Activated naive CD4-positive, alpha-beta T cell treated with anti-CD3 and anti-CD28 coated beads, Interleukin-2, amount 50 U/mL, for 24 hours (primary cell): ENCODE results near the gene SLC25A6.
"Not testable (repeated sequence)": the region's sequence is repeated elsewhere in the genome, so short reads cannot be mapped to it uniquely, and the experiment has no call there.

Experiments
- H3K27ac Mint-ChIP-seq: one replicate; pipeline ENCODE4 v1.8.0; 2021; ENCODE audit warnings: mild to moderate bottlenecking, mixed read lengths
- H3K27me3 Mint-ChIP-seq: one replicate; pipeline ENCODE4 v1.8.0; 2021; ENCODE audit warnings: mixed read lengths
- H3K36me3 Mint-ChIP-seq: one replicate; pipeline ENCODE4 v1.8.0; 2021; ENCODE audit warnings: mixed read lengths
- H3K4me1 Mint-ChIP-seq: one replicate; pipeline ENCODE4 v1.8.0; 2021; ENCODE audit warnings: mixed read lengths
- H3K4me3 Mint-ChIP-seq: one replicate; pipeline ENCODE4 v1.8.0; 2021; ENCODE audit warnings: mild to moderate bottlenecking, mixed read lengths
- H3K9me3 Mint-ChIP-seq: one replicate; pipeline ENCODE4 v1.8.0; 2021; ENCODE audit warnings: mixed read lengths

SLC25A6 gene

GRCh38 chrX:1418901-1419544 is 27.1 kb upstream of the SLC25A6 start:
- no peak overlapping the region for H3K27ac Mint-ChIP-seq
- no peaks in the 10 kb centered on the region for H3K9me3 Mint-ChIP-seq
- H3K4me1 Mint-ChIP-seq = no peaks in the 10 kb centered on the region
- H3K4me3 Mint-ChIP-seq = no peak overlapping the region
- H3K27me3 Mint-ChIP-seq = no peaks in the 10 kb centered on the region
- peaks cover 21% of the 10 kb centered on the region for H3K36me3 Mint-ChIP-seq

- Mint-ChIP-seq H3K36me3 (peaks cover 22% of the 10 kb centered on the region), H3K27ac (no peak overlapping the region), H3K27me3 (no peaks in the 10 kb centered on the region), H3K4me1 (no peaks in the 10 kb centered on the region), H3K4me3 (no peak overlapping the region), H3K9me3 (no peaks in the 10 kb centered on the region)
Observed at GRCh38 chrX:1417921-1418771, 26.2 kb upstream of the SLC25A6 start.

- H3K27ac Mint-ChIP-seq = no peak overlapping the region
- H3K9me3 Mint-ChIP-seq = no peaks in the 10 kb centered on the region
- peaks cover 27% of the 10 kb centered on the region for H3K36me3 Mint-ChIP-seq
- no peak overlapping the region for H3K4me3 Mint-ChIP-seq
- no peaks in the 10 kb centered on the region for H3K27me3 Mint-ChIP-seq
- H3K4me1 Mint-ChIP-seq = no peaks in the 10 kb centered on the region
Observed at GRCh38 chrX:1416965-1417760, 25.2 kb upstream of the SLC25A6 start.

- Mint-ChIP-seq H3K36me3 (peaks cover 25% of the 10 kb centered on the region), H3K4me3 (no peak overlapping the region), H3K9me3 (no peaks in the 10 kb centered on the region), H3K4me1 (no peaks in the 10 kb centered on the region), H3K27ac (no peak overlapping the region), H3K27me3 (no peaks in the 10 kb centered on the region)
Observed at GRCh38 chrX:1416327-1416784, 24.4 kb upstream of the SLC25A6 start.

- H3K9me3 Mint-ChIP-seq = no peaks in the 10 kb centered on the region
- no peaks in the 10 kb centered on the region for H3K27me3 Mint-ChIP-seq
- no peak overlapping the region for H3K4me3 Mint-ChIP-seq
- H3K27ac Mint-ChIP-seq = no peak overlapping the region
- H3K4me1 Mint-ChIP-seq = no peaks in the 10 kb centered on the region
- H3K36me3 Mint-ChIP-seq = peaks cover 23% of the 10 kb centered on the region
Observed at GRCh38 chrX:1412551-1413161, 20.7 kb upstream of the SLC25A6 start.

- Mint-ChIP-seq H3K27ac (no peak overlapping the region), H3K9me3 (no peaks in the 10 kb centered on the region), H3K4me1 (no peaks in the 10 kb centered on the region), H3K27me3 (no peaks in the 10 kb centered on the region), H3K36me3 (peaks cover 23% of the 10 kb centered on the region), H3K4me3 (no peak overlapping the region)
Observed at GRCh38 chrX:1411326-1411725, 19.4 kb upstream of the SLC25A6 start.

- Mint-ChIP-seq H3K36me3 (peaks cover 6% of the 10 kb centered on the region), H3K27ac (no peak overlapping the region), H3K27me3 (no peaks in the 10 kb centered on the region), H3K9me3 (no peaks in the 10 kb centered on the region), H3K4me3 (no peak overlapping the region), H3K4me1 (no peaks in the 10 kb centered on the region)
Observed at GRCh38 chrX:1407035-1407434, 15.1 kb upstream of the SLC25A6 start.

- not testable (repeated sequence) for H3K27me3 Mint-ChIP-seq, H3K36me3 Mint-ChIP-seq, H3K4me1 Mint-ChIP-seq, H3K9me3 Mint-ChIP-seq, H3K4me3 Mint-ChIP-seq, H3K27ac Mint-ChIP-seq
Observed at GRCh38 chrX:1405769-1406168, 13.9 kb upstream of the SLC25A6 start.

GRCh38 chrX:1403867-1404266 is 12.0 kb upstream of the SLC25A6 start:
- not testable (repeated sequence) for H3K4me3 Mint-ChIP-seq, H3K27ac Mint-ChIP-seq, H3K9me3 Mint-ChIP-seq, H3K36me3 Mint-ChIP-seq, H3K4me1 Mint-ChIP-seq, H3K27me3 Mint-ChIP-seq

GRCh38 chrX:1403228-1403627 is 11.3 kb upstream of the SLC25A6 start:
- no peaks in the 10 kb centered on the region for H3K4me1 Mint-ChIP-seq
- no peaks in the 10 kb centered on the region for H3K9me3 Mint-ChIP-seq
- no peaks in the 10 kb centered on the region for H3K27me3 Mint-ChIP-seq
- H3K36me3 Mint-ChIP-seq = no peaks in the 10 kb centered on the region
- H3K27ac Mint-ChIP-seq = no peak overlapping the region
- no peak overlapping the region for H3K4me3 Mint-ChIP-seq

GRCh38 chrX:1401611-1402430 is 9.9 kb upstream of the SLC25A6 start:
- H3K4me1 Mint-ChIP-seq = no peaks in the 10 kb centered on the region
- H3K9me3 Mint-ChIP-seq = no peaks in the 10 kb centered on the region
- no peak overlapping the region for H3K4me3 Mint-ChIP-seq
- H3K27ac Mint-ChIP-seq = no peak overlapping the region
- H3K36me3 Mint-ChIP-seq = no peaks in the 10 kb centered on the region
- H3K27me3 Mint-ChIP-seq = no peaks in the 10 kb centered on the region

- Mint-ChIP-seq H3K4me1 (peaks cover 4% of the 10 kb centered on the region), H3K27ac (no peak overlapping the region), H3K9me3 (no peaks in the 10 kb centered on the region), H3K27me3 (no peaks in the 10 kb centered on the region), H3K4me3 (no peak overlapping the region), H3K36me3 (no peaks in the 10 kb centered on the region)
Observed at GRCh38 chrX:1400742-1401471, 9.0 kb upstream of the SLC25A6 start.

- Mint-ChIP-seq H3K4me1 (peaks cover 12% of the 10 kb centered on the region), H3K27ac (no peak overlapping the region), H3K36me3 (no peaks in the 10 kb centered on the region), H3K4me3 (no peak overlapping the region), H3K27me3 (no peaks in the 10 kb centered on the region), H3K9me3 (no peaks in the 10 kb centered on the region)
Observed at GRCh38 chrX:1400049-1400448, 8.1 kb upstream of the SLC25A6 start.
